ENCODE results near the gene KRTDAP.
"Not testable (repeated sequence)": the region's sequence is repeated elsewhere in the genome, so short reads cannot be mapped to it uniquely, and the experiment has no call there.

The KRTDAP gene

DNA sequence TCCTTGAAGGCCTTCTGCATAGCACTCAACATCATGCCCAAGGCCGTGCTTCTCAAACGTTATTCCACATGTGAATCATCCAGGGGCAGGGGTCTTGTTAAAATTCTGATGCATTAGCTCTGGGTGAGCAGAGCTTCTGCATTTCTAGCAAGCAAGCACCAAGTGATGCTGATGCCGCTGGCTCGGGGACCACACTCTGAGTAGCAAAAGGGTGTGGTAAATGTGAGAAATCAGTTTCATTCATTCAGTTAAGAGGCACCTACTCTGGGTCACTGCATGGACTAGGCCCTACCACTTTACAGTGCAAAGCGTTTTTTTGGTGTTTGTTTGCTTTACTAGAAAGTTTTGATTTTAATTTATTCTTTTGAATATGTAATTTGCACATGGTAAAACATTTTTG, 7.2 kb downstream of the KRTDAP start:
- DNase-seq: no peak

DNA sequence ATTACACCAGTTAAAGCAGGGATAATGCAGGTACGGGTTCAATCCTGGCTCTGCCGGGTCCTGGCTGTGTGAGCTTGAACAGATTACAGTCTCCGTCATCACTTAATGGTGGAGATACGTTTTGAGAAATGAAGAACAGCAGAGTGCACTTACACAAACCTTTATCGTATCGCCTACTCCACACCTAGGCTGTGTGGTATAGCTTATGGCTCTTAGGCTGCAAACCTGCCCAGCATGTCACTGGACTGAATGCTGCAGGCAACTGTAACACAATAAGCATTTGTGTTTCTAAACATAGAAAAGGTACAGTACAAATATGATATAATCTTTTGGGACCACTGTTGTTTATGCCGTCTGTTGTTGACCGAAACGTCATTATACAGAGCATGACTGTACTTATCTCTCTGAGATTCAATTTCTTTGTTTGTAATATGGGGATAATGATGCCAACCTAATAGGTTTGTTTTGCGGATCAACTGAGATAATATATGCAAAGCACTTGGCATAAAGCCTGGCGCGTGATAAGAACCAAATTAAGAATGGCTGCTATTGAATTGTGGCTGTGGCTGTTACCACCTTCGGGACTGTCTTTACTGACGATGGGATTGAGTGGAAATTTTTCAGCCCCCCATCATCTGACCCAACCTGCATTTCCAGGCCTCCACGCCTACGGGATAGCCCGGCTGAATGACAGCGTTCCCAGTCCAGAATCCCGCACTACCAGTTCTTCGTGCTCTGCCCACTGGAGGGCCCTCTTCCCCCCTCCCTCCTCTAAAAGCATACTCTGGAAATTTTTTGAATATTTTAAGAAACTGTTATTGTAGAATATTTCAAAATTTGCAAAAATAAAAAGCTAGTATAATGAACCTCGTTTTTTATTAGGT, 11.2 kb downstream of the KRTDAP start:
- DNase-seq: no peak

DNA sequence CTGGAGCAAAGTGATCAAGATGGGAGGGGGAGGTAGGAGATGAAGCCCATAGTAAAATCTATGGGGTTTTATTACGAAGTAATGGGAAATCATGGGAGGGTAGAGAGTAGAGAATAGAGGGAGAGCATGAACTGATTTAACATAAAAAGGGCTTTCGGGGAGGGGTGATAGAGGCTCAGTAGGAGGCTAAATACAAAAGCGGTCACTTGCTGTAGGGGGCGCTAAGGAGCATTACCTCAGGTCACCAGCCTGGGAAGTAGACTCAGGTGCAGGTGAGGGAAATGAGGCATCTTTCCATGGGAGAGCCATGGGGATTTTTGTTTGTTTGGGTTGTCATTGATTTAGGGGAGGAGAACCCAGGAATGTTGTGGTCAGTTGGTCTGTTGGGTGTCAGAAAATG, 14.1 kb downstream of the KRTDAP start:
- peak; percentile 16 for DNase-seq

DNA sequence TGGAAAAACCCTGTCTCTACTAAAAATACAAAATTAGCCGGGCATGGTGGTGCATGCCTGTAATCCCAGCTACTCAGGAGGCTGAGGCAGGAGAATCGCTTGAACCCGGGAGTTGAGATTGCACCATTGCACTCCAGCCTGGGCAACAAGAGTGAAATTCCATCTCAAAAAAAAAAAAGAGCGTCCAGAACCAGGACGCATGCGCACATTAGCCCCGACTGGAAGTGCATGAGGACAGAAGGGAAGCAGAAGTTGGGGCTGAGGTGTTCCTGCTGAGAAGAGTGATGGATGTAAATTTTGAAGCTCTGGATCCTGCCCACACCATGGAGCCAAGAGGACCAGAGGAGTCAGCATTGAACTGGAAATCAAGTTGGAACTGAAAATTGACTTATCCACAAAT, 15.7 kb downstream of the KRTDAP start:
- DNase-seq: not testable (repeated sequence)

DNA sequence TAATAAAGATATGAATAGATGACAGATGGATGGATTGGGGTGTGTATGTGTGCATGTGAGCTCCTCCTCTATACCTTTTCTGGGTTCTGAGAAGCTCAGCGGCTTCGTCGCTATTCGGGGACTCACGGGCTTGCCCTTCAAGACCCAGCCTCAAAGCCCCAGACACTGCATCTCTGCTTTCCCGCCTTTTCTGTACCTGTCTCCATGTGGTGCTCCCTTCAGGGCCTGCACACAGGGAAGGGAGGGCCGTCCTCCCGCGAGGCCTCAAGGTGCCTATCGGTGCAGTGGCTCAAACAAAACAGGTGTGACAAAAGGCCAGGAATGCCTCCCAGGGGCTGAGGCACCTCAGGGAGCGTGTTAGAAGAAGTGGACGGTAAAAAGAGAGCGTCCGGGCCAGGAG, 16.2 kb downstream of the KRTDAP start:
- DNase-seq: no peak

DNA sequence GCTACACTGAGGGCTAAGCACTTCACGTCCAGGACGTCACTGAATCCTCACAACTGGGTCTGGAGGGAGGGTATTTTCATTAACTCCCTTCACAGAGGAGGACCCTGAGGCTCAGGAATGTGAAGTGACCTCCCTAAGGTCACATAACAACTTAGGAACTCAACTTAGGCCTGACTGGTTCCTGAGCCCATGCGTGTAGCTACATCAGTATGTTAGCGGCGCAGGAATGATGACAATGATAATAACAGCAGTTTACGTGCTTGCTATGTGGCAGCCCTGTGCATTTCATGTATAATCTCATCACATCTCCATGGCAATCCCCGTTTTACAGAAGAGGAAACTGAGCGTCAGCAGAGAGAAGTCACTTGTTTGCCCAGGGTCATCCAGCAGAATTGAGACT, 18.3 kb downstream of the KRTDAP start:
- DNase-seq: no peak

DNA sequence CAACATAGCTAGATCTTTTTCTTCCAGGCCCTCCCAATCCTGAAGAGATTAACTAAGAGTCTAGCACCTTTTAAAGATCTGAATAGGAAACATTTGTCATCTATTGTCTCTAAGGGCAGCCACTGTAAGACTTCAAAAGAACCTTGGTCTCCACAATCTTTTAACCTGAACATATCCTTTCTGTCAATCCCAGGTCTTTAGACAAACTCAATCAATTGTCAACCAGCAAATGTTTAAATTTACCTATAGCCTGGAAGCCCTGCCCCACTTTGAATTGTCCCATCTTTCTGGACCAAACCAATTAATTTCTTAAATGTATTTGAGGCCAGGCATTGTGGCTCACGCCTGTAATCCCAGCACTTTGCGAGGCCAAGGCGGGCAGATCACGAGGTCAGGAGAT, 19.2 kb downstream of the KRTDAP start:
- DNase-seq: not testable (repeated sequence)

DNA sequence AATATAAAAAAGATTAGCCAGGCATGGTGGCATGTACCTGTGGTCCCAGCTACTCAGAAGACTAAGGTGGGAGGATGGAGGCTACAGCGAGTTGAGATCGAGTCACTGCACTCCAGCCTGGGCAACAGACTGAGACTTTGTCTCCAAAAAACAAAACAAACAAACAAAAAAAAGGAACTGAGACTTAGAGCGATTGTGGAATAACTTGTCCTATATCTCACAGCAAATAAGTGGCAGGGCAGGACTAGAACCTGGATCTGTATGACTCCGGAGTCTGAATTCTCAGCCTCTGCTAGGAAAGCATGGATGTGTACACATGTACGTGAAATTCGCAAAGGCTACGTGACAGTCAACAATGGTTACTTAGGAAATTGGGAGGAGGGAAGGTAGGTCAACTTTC, 20.1 kb downstream of the KRTDAP start:
- no peak for DNase-seq

DNA sequence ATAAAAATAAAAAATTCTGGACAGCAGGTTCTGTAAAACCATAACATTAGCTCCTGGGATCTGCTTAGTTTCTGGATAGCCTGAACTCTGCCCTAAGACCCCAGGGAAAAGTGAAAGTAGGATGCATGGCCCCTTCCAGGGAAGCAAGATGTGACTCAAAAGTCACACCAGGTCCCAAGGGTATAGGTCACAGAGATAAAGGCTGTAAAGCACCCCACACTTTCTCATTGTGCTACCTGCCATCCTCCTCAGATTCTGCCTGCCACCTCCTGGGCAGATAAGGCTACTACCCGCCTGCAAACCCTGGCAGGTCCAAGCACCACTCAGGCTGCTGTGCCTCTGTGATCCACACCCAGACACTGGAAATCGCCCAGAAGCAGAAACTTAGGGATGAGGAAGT, 21.6 kb downstream of the KRTDAP start:
- DNase-seq: peak; percentile 82

DNA sequence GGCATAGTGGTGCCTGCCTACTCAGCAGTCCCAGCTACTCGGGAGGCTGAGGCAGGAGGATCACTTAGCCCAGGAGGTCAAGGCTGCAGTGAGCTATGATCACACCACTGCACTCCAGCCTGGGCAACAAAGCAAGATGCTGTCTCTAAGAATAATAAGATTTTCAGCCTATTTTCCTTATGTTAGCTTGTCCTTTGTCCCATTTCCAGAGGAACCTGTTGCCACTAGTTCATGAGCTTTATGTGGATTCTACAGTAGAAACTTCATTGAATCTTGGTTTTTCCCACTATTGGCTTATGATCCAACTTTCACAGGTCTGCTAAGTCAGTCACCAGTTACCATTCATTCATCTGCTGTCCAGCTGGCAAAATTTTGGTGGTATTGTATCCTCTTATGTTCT, 24.0 kb downstream of the KRTDAP start:
- DNase-seq: no peak

DNA sequence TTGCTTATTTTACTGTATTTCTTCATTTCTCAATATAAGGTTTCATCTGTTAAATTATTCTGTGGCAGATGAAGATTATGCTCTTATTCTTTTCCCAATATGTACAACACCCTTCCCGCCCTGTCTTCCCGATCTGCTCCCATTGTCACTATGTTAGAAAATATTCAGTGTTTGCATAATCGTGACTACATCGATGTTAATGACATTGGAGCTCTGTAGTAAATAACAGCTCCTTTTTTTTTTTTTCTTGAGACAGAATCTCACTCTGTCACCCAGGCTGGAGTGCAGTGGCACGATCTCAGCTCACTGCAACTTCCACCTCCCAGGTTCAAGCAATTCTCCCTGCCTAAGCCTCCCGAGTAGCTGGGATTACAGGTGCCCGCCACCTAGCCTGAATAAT, 27.3 kb downstream of the KRTDAP start:
- DNase-seq: not testable (repeated sequence)

DNA sequence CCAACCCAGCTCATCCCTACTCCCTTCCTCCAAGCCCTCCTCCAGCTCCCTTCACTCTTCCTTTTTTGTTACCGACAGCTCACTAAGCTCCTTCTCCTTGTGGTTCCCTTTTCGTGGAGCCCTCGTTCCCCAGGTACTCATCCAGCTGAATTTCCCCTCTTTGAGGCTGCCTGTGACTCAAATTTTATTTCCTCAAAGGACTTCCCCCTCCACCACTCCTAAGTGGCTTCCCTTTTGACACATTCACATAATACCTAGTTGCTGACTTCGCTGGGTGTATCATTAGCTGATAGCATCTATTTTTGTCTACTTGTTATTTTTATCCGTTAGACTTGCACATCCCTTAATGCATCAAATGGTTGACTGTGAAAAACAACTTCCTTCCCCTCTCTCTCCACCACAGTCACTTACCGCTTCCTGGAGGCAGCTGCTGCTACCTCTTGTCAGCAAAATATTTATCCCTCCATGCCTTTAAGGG, 27.7 kb downstream of the KRTDAP start:
- DNase-seq: peak; percentile 79

DNA sequence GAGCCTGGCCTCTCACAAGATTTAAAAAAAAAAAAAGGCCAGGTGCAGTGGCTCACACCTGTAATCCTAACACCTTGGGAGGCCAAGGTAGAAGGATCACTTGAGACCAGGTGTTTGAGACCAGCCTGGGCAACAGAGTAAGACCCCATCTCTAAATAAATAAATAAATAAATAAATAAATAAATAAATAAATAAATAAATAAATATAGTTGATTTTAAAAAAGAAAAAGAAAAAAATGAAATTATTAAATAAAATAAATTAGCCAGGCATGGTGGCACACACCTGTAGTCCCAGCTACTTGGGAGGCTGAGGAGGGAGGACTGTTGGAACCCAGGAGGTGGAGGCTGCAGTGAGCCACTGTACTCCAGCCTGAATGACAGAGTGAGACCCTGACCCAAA, 28.5 kb downstream of the KRTDAP start:
- not testable (repeated sequence) for DNase-seq

DNA sequence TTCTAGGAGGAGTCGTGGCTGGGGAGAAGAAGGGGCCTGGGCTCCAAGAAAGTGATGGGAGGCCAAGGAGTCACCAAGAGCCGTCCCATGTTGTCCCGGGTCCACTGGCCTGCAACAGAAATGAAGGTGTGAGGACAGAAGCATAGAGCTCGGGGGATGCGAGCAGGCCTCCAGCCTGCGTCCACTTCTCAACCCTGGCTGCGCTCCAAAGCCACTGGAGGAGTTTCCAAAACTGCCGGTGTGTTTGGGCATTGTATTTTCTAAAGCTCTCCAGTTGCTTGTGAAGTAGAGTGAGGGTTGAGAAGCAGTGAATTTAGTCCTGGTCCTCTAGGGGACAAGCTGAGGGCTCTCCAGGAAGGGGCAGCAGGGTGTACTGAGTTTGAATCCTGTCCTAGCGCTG, 29.2 kb downstream of the KRTDAP start:
- no peak for DNase-seq

DNA sequence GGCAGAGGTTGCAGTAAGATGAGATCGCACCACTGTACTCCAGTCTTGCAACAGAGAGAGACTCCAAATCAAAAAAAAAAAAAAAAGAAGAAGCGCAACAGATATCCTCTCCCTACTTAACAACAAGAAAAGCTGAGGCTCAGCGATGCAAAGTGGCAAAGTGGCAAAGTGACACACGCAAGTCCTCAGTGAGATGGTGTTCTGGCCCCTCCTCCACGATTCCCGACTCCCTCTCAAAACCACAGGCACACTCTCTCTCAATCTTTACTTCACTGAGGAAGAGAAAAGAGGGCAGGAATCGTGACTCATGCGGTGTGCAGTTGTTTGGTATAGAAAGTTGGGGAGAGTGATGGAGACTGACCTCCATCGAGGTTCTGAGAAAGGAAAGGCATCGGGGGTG, 29.7 kb downstream of the KRTDAP start:
- no peak for DNase-seq

DNA sequence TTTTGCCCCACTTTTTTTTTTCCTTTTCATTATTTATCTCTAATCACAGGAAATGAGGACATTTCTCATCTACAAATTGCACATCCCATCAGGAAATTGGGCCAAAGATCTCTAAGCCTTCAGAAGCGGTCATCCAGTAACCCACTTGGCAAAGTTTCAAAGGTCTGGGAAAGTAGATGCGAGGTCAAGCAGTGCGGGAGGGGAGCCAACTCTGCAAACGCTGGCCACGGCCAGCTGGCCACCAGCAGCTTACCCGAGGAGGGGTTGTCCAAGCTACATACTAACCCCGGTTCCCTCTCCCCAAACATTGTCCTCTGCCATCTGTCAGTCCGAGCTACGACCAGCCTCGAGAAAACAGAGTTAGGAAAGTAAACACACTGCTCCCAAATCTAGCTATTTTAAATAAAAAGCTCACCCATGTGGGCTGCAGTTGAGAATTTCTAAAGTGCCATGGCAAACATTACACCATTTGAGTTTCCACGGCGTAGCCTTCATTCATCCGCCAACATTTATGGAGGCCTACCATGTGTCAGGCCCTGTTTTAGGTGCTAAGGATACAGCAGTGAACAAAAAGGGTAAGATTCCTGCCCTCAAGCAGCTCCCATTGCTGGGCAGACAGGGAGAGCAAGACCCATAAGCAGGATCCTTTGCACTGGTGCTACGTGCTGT, 30.7 kb downstream of the KRTDAP start:
- DNase-seq: no peak

DNA sequence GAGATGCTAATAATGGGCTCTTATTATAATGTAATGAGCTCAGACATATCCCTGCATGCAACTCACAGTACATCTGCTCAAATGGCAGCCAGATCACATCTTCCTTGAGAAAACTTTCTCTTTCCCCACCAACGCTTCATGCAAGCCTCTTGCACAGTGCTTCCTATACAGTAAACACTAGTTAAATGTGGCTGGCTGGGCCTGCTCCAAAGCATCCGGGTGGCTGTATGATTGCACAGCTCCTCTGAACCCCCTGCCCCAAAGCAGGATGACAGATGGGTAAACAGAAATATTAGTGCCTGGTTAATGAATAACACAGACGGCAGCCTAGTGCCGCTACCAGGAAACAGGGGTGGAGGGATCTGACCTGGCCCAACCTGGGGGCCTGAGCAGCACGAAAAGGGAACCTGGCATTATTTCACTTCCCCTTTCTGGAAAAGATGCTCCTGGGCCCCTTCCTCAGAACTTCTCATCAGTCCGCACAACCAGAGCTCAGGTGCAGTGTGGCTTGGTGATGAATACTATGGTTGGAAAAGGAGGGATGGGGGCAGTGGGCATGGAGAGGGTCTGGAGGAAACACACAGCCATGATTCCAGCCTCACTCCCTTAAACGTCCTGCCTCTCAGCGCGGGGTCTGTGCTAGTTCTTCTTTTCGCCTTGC, 31.4 kb downstream of the KRTDAP start:
- DNase-seq: peak; percentile 51

DNA sequence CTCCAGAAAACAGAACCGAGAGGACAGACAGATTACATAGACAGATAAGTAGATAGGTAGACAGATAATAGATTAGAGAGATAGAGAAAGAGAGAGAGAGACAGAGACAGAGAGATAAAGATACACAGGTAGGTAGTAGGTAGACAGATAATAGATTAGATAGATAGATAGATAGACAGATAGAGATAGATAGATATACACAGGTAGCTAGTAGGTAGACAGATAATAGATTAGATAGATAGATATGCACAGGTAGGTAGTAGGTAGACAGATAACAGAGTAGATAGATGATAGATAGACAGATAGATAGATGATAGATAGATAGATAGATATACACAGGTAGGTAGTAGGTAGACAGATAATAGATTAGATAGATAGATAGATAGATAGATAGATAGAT, 32.1 kb downstream of the KRTDAP start:
- DNase-seq: no peak

DNA sequence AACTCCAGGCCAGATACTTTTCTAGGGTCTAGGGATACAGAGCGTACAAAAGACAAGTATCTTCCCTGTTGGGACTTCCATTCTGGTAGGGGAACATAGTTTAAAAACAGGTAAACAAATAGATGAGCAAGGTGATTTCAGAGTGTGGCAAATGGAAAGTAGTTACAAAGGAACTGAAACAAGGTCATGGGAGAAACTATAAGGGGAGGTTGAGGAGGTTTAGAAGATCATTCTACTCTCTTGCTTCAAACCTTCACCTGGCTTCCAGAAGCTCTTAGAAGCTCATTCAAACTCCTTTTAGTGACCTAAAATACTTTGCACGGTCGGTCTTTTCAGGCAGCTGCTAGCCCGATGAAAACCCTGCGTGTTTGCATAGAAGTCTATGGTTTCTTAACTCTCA, 33.1 kb downstream of the KRTDAP start:
- no peak for DNase-seq

DNA sequence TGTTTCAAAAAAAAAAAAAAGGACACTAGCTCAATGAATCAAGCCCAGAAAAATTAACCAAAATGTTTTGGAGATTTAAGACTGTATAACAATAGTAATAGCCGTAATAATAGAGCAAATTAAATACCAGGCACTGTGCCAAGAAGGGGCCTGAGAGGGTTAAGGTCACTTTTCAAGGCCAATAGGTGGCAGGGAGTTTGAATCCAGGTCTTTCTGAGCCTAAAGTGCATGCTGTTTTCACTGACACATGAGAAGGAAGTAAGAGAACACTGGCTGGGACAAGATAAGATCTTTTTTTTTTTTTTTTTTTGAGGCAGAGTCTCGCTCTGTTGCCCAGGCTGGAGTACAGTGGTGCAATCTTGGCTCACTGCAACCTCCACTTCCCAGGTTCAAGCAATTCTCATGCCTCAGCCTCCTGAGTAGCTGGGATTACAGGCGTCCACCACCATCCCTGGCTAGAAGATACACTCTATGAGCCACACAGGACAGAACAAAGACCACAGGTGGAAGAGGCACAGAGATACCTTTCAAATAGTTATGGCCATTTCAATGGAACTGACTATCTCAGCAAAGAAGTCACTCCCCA, 34.6 kb downstream of the KRTDAP start:
- DNase-seq: peak; percentile 35

DNA sequence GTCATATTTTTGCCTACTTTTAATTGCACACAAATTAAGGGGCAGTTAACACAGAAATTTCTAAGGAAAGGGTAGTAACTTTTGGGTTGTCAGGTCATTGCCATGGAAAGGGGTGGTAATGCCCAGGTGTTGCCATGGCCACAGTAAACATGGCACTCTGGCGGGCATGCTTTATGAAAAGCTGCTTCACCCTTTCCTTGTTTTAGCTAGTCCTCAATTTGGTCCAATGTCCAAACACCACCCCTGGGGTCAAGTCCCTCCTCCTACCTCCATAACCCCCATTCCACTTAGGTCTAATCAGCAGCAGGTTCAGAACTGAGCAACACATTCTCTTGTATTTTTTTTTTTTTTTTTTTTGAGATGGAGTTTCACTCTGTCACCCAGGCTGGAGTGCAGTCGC, 35.6 kb downstream of the KRTDAP start:
- no peak for DNase-seq

DNA sequence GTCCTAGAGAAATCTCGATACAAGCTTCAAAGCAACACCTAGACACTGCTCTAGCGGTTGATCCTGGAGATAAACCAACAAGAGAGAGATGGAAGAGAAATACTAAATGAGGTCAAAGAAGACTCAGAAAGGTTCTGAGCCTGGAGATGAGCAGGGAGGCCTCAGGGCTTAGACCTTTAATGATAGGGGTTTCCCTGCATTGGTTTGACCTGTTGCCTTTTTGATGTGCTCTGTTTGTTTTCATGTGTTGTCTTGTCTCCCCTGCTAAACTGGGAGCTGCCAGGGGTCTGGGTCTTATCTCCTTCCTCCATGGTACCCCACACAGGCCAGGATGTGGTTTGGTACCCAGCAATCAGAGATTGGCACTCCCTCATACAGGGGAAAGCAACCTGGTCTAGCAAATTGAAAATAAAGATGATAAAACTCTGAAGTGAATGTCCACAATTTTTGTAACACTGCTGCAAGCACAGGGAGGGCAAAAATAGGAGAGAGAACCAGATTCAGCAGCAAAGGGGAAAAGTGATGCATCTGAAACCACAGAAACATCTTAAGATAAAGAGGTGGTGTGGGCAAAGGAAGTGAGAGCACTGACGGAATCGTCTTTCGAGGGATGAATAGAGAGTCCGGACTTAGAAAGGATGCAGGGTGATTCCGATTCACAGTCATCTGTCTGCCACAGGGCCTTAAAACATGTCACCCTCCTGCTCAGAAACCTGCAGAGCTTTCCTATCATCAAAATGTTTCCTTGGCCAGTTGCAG, 38.7 kb downstream of the KRTDAP start:
- DNase-seq: no peak
